Stimulated activated naive B cell treated with anti-CD40 and anti-IgM and Interleukin-4, amounts not matched to agents 10 μg/mL and 1 μg/mL and 100 μg/mL, for 72 hours (primary cell): ENCODE measurements around the gene CEBPZOS.
"Not testable (repeated sequence)": the region's sequence is repeated elsewhere in the genome, so short reads cannot be mapped to it uniquely, and the experiment has no call there.

Experiments
- ATAC-seq, 2 donors: fragments of 150-1000 bp; cut with Tn5 transposase; replicated peaks; 2 replicates each; pipeline ENCODE4 v1.10.0; 2021; ENCODE audit warnings: moderate library complexity in 1 of 2
- DNase-seq: peaks from one replicate; pipeline ENCODE4 v3.0.0; 2021
- H3K27ac Mint-ChIP-seq: one replicate; pipeline ENCODE4 v1.8.0; 2022; ENCODE audit warnings: mild to moderate bottlenecking, mixed read lengths
- H3K27me3 Mint-ChIP-seq, 2 donors: one replicate each; pipeline ENCODE4 v1.8.0; 2022; ENCODE audit warnings: mixed read lengths in 2 of 2
- H3K36me3 Mint-ChIP-seq, 2 donors: one replicate each; pipeline ENCODE4 v1.8.0; 2022; ENCODE audit warnings: mixed read lengths in 2 of 2, mild to moderate bottlenecking in 1 of 2
- H3K4me1 Mint-ChIP-seq, 2 donors: one replicate each; pipeline ENCODE4 v1.8.0; 2022; ENCODE audit warnings: mixed read lengths in 2 of 2, mild to moderate bottlenecking in 1 of 2
- H3K4me3 Mint-ChIP-seq, 2 donors: one replicate each; pipeline ENCODE4 v1.8.0; 2022; ENCODE audit warnings: mild to moderate bottlenecking in 2 of 2, mixed read lengths in 2 of 2, moderate library complexity in 1 of 2
- H3K9me3 Mint-ChIP-seq, 2 donors: one replicate each; pipeline ENCODE4 v1.8.0; 2022; ENCODE audit warnings: mixed read lengths in 2 of 2, mild to moderate bottlenecking in 1 of 2

Gene CEBPZOS

DNA sequence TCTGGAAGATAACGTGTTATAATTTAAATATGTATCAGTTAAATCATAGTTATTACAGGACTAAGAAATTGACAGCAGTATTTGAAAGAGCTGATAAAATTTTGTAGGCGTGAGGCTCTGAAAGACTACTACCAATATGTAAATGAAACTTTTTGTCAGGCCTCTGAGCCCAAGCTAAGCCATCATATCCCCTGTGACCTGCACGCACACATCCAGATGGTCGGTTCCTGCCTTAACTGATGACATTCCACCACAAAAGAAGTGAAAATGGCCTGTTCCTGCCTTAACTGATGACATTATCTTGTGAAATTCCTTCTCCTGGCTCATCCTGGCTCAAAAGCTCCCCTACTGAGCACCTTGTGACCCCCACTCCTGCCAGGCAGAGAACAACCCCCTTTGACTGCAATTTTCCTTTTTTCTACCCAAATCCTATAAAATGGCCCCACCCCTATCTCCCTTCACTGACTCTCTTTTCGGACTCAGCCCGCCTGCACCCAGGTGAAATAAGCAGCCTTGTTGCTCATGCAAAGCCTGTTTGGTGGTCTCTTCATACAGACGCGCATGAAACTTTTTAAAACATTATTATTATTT is 8.9 kb downstream of the CEBPZOS start:
- peaks cover 4 to 18% of the 10 kb centered on the region in 2 donors for H3K9me3 Mint-ChIP-seq
- H3K27me3 Mint-ChIP-seq, H3K4me3 Mint-ChIP-seq, DNase-seq, ATAC-seq: not testable (repeated sequence)
- H3K36me3 Mint-ChIP-seq, result peaks cover 67 to 73% of the 10 kb centered on the region in 2 donors
- H3K27ac Mint-ChIP-seq, result peak overlapping the region; percentile 31
- H3K4me1 Mint-ChIP-seq, result peaks cover 12 to 18% of the 10 kb centered on the region in 2 donors

DNA sequence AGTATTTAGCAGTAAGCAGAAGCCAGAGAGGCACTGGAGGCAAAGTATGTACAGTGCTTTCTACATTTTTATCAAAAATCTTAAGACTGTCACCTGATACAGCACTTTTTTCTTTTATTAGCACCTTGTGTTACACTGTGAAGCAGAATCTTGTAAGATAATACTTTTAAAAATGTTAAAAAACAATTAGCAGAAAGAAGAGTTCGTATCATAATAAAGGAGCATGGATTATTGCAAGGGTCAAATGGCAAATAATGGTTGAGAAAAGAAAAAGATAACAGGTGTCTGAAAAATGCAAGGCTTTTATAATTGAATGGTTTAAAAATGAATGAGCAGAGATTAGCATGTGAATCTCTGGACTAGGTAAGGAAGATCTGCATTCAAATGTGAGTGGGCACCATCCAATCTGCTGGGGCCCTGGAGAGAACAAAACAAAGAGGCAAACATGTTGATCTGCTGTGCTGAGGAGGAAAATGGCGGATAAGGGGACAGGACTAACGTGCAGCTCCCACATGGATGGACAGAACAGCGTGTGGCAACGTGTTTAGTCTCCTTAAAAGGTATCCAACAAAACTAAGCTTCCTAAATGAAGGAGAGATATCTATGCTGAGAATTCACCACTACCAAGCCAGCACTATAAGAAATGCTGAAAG is 9.5 kb downstream of the CEBPZOS start:
- Mint-ChIP-seq H3K4me1 (peaks cover 12 to 24% of the 10 kb centered on the region in 2 donors), H3K27me3 (no peaks in the 10 kb centered on the region), H3K36me3 (peaks cover 71 to 78% of the 10 kb centered on the region in 2 donors), H3K9me3 (peaks cover 4 to 18% of the 10 kb centered on the region in 2 donors), H3K27ac (no peak overlapping the region), H3K4me3 (no peak overlapping the region)
- no peak for ATAC-seq
- no peak for DNase-seq

DNA sequence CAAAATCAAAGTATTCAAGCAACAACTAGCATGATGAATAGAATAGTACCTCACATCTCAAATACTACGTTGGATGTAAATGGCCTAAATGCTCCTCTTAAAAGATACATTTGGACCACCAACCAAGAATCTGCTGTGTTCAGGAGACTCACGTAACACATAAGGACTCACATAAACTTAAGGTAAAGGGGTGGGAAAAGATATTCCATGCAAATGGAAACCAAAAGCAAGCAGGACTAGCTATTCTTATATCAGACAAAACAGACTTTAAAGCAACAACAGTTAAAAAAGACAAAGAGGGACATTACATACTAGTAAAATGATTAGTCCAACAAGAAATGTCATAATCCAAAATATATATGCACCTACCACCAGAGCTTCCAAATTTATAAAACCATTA is 10.5 kb downstream of the CEBPZOS start:
- DNase-seq, H3K27ac Mint-ChIP-seq, H3K4me3 Mint-ChIP-seq, ATAC-seq, H3K27me3 Mint-ChIP-seq: not testable (repeated sequence)
- peaks cover 13 to 22% of the 10 kb centered on the region in 2 donors for H3K4me1 Mint-ChIP-seq
- H3K9me3 Mint-ChIP-seq, result peaks cover 4 to 18% of the 10 kb centered on the region in 2 donors
- peaks cover 78 to 83% of the 10 kb centered on the region in 2 donors for H3K36me3 Mint-ChIP-seq

DNA sequence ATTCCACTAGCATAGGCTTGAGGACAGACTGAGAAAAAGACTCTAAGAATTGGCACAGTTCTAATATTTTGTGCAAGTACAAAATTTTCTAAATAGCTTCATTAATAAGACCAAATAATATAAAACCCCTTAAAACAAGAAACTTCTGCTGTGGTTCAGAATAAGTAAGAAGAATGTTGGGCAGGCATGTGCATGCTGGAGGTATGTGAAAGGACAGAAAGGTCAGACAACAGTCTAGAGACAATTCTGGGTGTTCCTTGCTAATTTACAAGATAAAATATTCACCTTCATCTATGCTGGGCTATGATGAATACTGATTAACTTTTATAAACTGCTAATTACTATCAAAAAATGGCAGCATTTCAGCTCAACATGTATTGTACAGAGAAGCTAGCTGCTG is 14.9 kb downstream of the CEBPZOS start:
- Mint-ChIP-seq H3K4me1 (peaks cover 10 to 18% of the 10 kb centered on the region in 2 donors), H3K27ac (no peak overlapping the region), H3K4me3 (no peak overlapping the region), H3K27me3 (no peaks in the 10 kb centered on the region), H3K9me3 (peaks cover 0 to 15% of the 10 kb centered on the region in 2 donors), H3K36me3 (peaks cover 60 to 65% of the 10 kb centered on the region in 2 donors)
- no peak for ATAC-seq
- DNase-seq, result no peak

DNA sequence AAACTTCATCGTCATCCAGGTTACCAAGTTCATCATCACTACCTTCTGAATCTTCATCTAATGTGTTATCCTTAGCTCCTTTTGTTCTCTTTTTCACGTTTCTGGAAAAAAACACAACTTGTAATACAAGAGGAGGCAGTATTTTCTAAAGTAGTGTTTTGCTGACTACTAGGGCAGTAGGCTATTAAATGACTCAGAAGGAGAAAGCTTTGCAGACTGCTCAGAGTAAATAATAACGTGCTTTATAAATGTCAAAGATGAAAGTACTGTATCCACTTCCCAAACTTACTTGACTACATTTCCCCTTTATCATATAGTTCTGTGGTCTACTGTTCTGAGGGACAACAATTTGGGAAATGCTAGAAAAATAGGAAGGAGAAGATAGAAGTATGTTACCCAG is 15.6 kb downstream of the CEBPZOS start:
- H3K27ac Mint-ChIP-seq, result peak overlapping the region; percentile 1
- no peak for DNase-seq
- no peak overlapping the region for H3K4me3 Mint-ChIP-seq
- ATAC-seq, result no peak
- H3K9me3 Mint-ChIP-seq, result peaks cover 0 to 15% of the 10 kb centered on the region in 2 donors
- peaks cover 54 to 63% of the 10 kb centered on the region in 2 donors for H3K36me3 Mint-ChIP-seq
- H3K4me1 Mint-ChIP-seq, result peaks cover 7 to 18% of the 10 kb centered on the region in 2 donors
- no peaks in the 10 kb centered on the region for H3K27me3 Mint-ChIP-seq

DNA sequence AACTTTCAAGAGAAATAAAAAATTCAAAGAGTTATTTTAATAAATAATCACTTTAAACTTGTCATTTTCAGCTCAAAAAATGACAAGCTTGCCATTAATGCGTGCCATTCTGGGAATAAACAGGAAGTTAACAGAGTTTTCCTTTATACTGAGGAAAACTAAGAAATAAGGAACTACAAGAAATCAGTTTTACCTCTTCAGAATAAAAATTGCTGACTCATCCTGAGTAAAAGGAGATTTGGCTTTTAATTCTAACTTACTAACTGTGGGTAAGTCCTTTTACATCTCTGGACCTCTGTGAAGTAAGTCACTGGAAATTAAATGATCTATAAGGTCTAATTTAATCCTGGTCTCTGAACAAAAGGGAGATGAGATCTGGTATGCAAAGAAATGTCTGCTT is 19.0 kb downstream of the CEBPZOS start:
- peaks cover 5 to 11% of the 10 kb centered on the region in 2 donors for H3K4me1 Mint-ChIP-seq
- peaks cover 24 to 35% of the 10 kb centered on the region in 2 donors for H3K36me3 Mint-ChIP-seq
- no peak overlapping the region for H3K4me3 Mint-ChIP-seq
- ATAC-seq (no peak), DNase-seq (no peak)
- peak overlapping the region; percentile 3 for H3K27ac Mint-ChIP-seq
- H3K9me3 Mint-ChIP-seq, result no peaks in the 10 kb centered on the region
- H3K27me3 Mint-ChIP-seq, result no peaks in the 10 kb centered on the region

DNA sequence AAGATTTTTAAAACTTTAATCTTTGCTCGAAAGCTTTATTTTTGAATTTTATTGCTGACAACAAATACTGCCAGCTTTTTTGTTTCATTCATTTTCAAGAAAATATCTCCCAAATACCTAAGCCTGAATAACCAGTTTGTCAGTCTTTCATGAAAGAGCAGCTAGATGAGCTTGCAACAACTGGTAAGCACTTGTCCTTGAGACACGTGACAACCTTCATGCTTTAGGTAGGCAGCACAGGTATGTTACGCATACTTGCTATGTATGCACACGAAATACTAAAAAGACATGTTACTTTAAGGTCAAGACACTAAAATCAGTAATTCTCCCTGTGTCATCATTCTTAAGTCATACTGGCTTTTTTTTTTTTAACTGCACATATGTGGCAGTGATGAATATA is 22.8 kb downstream of the CEBPZOS start:
- H3K27ac Mint-ChIP-seq, result no peak overlapping the region
- H3K4me1 Mint-ChIP-seq, result peaks cover 13 to 26% of the 10 kb centered on the region in 2 donors
- ATAC-seq (no peak), DNase-seq (no peak)
- H3K4me3 Mint-ChIP-seq, result no peak overlapping the region
- peaks cover 30 to 43% of the 10 kb centered on the region in 2 donors for H3K36me3 Mint-ChIP-seq
- H3K27me3 Mint-ChIP-seq, result no peaks in the 10 kb centered on the region
- H3K9me3 Mint-ChIP-seq, result no peaks in the 10 kb centered on the region

DNA sequence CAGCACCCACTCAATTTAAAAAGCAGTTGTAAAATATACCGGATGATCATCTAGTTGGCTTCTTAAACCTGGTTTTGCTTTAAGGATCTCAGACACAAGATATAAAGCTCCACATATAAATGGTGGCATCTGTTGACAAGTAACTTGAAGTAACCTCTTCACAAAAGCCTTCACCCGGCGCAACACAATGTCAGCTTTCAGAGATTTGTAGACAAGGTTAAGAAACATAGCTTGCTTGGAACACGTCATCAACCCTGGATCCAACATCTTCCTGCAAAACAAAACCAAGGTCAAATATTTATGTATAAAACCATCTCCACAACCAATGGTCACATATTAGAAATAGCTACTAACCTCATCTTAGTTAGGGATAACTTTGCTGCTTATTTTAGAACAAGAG is 26.8 kb downstream of the CEBPZOS start:
- Mint-ChIP-seq H3K4me1 (peaks cover 20 to 41% of the 10 kb centered on the region in 2 donors), H3K4me3 (no peak overlapping the region)
- no peak for DNase-seq

DNA sequence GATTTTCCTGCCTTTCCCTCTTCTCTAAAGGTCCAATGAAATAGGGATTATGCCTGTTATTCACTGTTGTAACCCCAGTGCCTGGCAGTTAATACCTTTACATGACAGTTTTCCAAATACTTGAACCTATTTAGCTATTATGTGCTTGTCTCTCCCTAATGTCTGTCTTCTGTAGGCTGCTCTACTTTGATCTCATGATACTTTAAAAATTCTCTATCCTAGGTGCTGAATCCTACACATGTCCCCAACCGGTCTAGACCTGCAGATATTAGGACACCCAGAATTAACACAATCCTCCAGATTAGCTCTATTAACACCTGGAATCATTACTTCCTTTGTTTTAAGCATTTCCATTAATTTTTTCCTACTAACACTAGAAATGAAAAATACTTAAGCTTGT is 27.8 kb downstream of the CEBPZOS start:
- H3K9me3 Mint-ChIP-seq, result no peaks in the 10 kb centered on the region
- no peak overlapping the region for H3K27ac Mint-ChIP-seq
- H3K4me3 Mint-ChIP-seq, result no peak overlapping the region
- H3K36me3 Mint-ChIP-seq, result peaks cover 34 to 50% of the 10 kb centered on the region in 2 donors
- no peaks in the 10 kb centered on the region for H3K27me3 Mint-ChIP-seq
- H3K4me1 Mint-ChIP-seq, result peaks cover 20 to 42% of the 10 kb centered on the region in 2 donors
- ATAC-seq (no peak), DNase-seq (no peak)

More for the DNA sequence above, 26.8 kb downstream of the CEBPZOS start:
- Mint-ChIP-seq H3K36me3 (peaks cover 31 to 50% of the 10 kb centered on the region in 2 donors), H3K27ac (peak overlapping the region; percentile 39), H3K27me3 (no peaks in the 10 kb centered on the region), H3K9me3 (no peaks in the 10 kb centered on the region)
- ATAC-seq, result no peak

DNA sequence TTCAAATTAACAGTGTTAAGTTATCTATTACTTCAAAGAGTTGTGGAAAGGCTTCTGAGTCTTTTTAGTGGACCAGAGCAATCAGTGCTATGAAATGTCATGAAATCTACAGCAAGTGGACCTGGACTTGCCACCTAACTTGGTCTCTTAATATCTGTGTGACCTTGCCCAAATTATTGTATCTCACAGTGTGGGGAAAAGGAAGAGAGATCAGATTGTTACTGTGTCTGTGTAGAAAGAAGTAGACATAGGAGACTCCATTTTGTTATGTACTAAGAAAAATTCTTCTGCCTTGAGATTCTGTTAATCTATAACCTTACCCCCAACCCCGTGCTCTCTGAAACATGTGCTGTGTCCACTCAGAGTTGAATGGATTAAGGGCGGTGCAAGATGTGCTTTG is 28.8 kb downstream of the CEBPZOS start:
- Mint-ChIP-seq H3K36me3 (peaks cover 36 to 50% of the 10 kb centered on the region in 2 donors), H3K27ac (peak overlapping the region; percentile 91), H3K4me1 (peaks cover 24 to 51% of the 10 kb centered on the region in 2 donors)
- not testable (repeated sequence) for ATAC-seq, H3K9me3 Mint-ChIP-seq, DNase-seq, H3K4me3 Mint-ChIP-seq, H3K27me3 Mint-ChIP-seq

DNA sequence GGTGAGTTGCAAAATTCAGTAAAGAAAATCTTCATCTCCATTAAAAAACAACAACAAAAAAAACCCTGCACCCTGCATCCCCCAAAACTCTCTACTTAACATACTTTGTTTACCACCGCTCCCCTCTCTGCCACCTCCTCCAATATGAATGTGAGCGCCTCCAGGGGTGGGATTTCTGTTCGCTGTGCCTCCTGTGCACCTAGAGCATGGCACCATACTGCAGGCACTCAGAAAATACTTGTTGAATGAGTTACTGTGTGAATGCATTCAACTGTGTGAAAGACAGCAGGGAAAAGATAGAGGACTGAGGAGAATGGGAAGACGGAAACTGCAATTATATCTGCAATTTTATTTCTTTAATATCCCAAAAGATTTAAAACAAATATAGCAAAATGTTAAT is 30.6 kb downstream of the CEBPZOS start:
- H3K27me3 Mint-ChIP-seq, result no peaks in the 10 kb centered on the region
- peaks cover 24 to 51% of the 10 kb centered on the region in 2 donors for H3K4me1 Mint-ChIP-seq
- H3K9me3 Mint-ChIP-seq, result no peaks in the 10 kb centered on the region
- H3K4me3 Mint-ChIP-seq, result no peak overlapping the region
- no peak overlapping the region for H3K27ac Mint-ChIP-seq
- no peak for DNase-seq
- peaks cover 21 to 35% of the 10 kb centered on the region in 2 donors for H3K36me3 Mint-ChIP-seq
- no peak for ATAC-seq

DNA sequence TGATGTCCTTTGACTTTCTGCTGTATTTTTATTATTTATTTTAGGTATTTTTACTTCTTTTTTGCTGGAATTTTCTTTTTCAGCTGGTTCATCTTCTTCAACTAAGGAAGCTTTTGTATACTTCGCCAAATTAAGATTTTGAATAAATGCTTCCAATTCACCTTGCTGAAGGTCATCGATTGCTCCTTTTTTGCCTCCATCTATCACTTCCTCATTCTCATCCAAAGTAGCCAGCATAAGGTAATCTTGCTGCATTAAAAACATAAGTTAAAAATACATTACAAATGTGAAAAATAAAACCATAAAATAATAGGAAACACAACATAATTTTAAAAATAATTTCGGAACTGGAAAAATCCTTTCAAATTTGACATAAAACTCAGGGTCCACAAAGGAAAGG is 32.5 kb downstream of the CEBPZOS start:
- Mint-ChIP-seq H3K27ac (no peak overlapping the region), H3K36me3 (peaks cover 11 to 22% of the 10 kb centered on the region in 2 donors), H3K9me3 (no peaks in the 10 kb centered on the region), H3K4me3 (no peak overlapping the region), H3K4me1 (peaks cover 17 to 34% of the 10 kb centered on the region in 2 donors), H3K27me3 (no peaks in the 10 kb centered on the region)
- ATAC-seq (no peak), DNase-seq (no peak)

DNA sequence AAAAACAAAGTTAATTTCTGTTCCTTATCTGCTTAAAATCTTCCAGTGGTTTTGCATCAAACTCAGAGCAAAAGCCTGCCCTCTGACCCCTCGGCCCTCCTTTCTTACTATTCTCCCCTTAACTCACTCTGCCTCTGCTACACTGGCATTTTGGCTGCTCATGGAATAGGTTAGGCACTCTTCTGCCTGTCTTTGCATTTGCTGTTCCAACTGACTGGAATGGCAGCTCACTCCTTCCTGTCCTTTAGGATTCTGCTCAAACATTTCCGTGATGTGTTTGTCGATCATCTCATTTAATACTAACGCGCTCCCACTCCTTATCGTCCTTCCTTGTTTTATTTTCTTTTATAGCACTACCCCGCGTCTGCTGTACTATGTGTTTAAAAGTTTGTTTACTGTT is 34.3 kb downstream of the CEBPZOS start:
- Mint-ChIP-seq H3K36me3 (peaks cover 17 to 23% of the 10 kb centered on the region in 2 donors), H3K27me3 (no peaks in the 10 kb centered on the region), H3K4me1 (peaks cover 16 to 33% of the 10 kb centered on the region in 2 donors), H3K27ac (no peak overlapping the region), H3K9me3 (no peaks in the 10 kb centered on the region), H3K4me3 (no peak overlapping the region)
- DNase-seq (no peak), ATAC-seq (no peak)

DNA sequence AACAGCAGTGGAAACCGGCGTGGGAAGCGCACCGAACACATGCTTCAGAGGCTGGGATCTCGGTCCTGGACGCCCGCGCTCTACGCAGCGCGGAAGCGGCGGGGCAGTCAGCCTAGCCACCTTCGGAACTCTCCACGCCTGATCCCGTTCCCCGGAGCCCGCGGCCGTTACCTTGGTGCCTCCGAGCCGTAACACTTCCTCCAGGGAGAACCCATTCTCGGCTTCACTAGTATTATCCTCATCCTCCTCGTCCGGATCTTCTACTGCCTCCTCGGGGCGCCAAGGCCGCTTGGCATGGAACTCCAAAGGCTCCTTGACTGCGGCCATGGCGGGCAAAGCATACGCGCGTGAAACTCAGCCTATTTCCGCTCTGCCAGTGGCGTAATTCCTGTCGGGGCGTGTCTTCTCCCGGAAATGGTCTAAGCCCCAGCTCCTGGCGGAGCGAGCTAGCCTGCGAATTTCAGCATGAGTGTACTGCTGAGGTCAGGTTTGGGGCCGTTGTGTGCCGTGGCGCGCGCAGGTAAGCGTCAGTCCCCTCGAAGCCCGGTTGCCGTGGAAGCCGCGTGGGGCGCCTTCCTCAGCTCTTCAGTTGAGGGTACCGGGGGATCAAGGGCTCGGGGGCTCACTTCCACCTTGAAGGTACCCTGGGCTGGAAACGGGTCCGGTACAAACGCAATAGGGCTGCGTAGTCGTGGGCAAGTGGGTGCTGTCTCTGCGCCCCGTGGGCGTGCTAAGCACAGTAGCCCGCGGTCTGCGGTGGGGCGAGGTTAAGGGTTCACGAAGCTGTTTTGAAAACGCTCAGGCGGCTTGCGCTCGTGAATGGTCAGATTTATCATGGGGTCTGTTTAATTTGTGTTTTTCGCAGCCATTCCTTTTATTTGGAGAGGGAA is 35.2 kb downstream of the CEBPZOS start, which contains the start of the genes CEBPZ and NDUFAF7:
Gene CEBPZ, minus strand, starts transcription at position 356 of the 890 bp plus-strand sequence. Its CDS starts 29 bp downstream, at position 327.
Gene NDUFAF7, plus strand, starts transcription at position 418 of the 890 bp plus-strand sequence. Its CDS starts 48 bp downstream, at position 466.
- H3K4me1 Mint-ChIP-seq, result peaks cover 18 to 32% of the 10 kb centered on the region in 2 donors
- H3K27me3 Mint-ChIP-seq, result no peaks in the 10 kb centered on the region
- H3K4me3 Mint-ChIP-seq, result no peak within 1 kb of the TSS
- no peaks in the 10 kb centered on the region for H3K9me3 Mint-ChIP-seq
- H3K27ac Mint-ChIP-seq, result no peak within 1 kb of the TSS
- H3K36me3 Mint-ChIP-seq, result peaks cover 20 to 26% of the 10 kb centered on the region in 2 donors
- ATAC-seq, result peak; percentile 95
- peak; percentile 89 for DNase-seq
